Mucosa of gallbladder (tissue), 1 donor: ENCODE data around the gene SUSD6. TPM values are rescaled to one million over a fixed set of nuclear protein-coding genes. Genes with fewer than 3 reads are reported as not detected.
A peak's percentile ranks its signal among the peaks of the same experiment; 100 is the strongest.

Source experiments
- DNase-seq: peaks from one replicate; pipeline ENCODE4 v3.0.0-alpha.2; 2020; ENCODE audit warnings: low spot score
- total RNA-seq: library from RNA; stranded (reverse); gene quantifications from one replicate; pipeline ENCODE4 v1.2.1, GENCODE V29; 2021
- donor health status: DM: no; HTN: no; CAD: no.

The SUSD6 gene
- 85.1 TPM for total RNA-seq

GRCh38 chr14:69611172-69612013, at the start of gene SUSD6:
Gene SUSD6 (plus strand): TSS chr14:69611596. CDS start chr14:69658593, 46,997 bp downstream.
- DNase-seq = peak; percentile 92

GRCh38 chr14:69561893-69562292, 49.5 kb upstream of the SUSD6 start:
- DNase-seq = no peak

GRCh38 chr14:69567563-69567962, 43.8 kb upstream of the SUSD6 start:
- DNase-seq = no peak

GRCh38 chr14:69569859-69570258, 41.5 kb upstream of the SUSD6 start:
- no peak for DNase-seq

- no peak for DNase-seq
Measured at GRCh38 chr14:69570836-69571330, 40.5 kb upstream of the SUSD6 start.

GRCh38 chr14:69571449-69572029, 39.9 kb upstream of the SUSD6 start:
- DNase-seq = no peak

GRCh38 chr14:69572030-69572840, 39.2 kb upstream of the SUSD6 start:
- DNase-seq = no peak

- DNase-seq = no peak
Measured at GRCh38 chr14:69572841-69573135, 38.6 kb upstream of the SUSD6 start.

- no peak for DNase-seq
Measured at GRCh38 chr14:69573205-69573830, 38.1 kb upstream of the SUSD6 start.

- no peak for DNase-seq
Measured at GRCh38 chr14:69573831-69574262, 37.5 kb upstream of the SUSD6 start.

GRCh38 chr14:69574263-69574953, 37.0 kb upstream of the SUSD6 start, which contains the start of gene CCDC177:
Gene CCDC177 (minus strand): TSS chr14:69574871. CDS start chr14:69573622, 1,249 bp downstream.
- DNase-seq = peak; percentile 48

GRCh38 chr14:69574954-69575295, 36.5 kb upstream of the SUSD6 start:
- DNase-seq = no peak

- no peak for DNase-seq
Measured at GRCh38 chr14:69579476-69579875, 31.9 kb upstream of the SUSD6 start.

GRCh38 chr14:69580009-69580577, 31.3 kb upstream of the SUSD6 start:
- DNase-seq = peak; percentile 40

- no peak for DNase-seq
Measured at GRCh38 chr14:69581316-69581935, 30.0 kb upstream of the SUSD6 start.

GRCh38 chr14:69582212-69582611, 29.2 kb upstream of the SUSD6 start:
- DNase-seq = no peak

GRCh38 chr14:69582829-69583228, 28.6 kb upstream of the SUSD6 start:
- no peak for DNase-seq

GRCh38 chr14:69584389-69584788, 27.0 kb upstream of the SUSD6 start:
- DNase-seq = no peak

- no peak for DNase-seq
Measured at GRCh38 chr14:69586404-69586803, 25.0 kb upstream of the SUSD6 start.

GRCh38 chr14:69587389-69587788, 24.0 kb upstream of the SUSD6 start:
- peak; percentile 68 for DNase-seq

- DNase-seq = no peak
Measured at GRCh38 chr14:69591317-69591716, 20.1 kb upstream of the SUSD6 start.
